Activated CD8-positive, alpha-beta T cell treated with anti-CD3 and anti-CD28 coated beads for 36 hours (primary cell): ENCODE measurements around the gene PCDH8. TPM values are rescaled to one million over a fixed set of nuclear protein-coding genes. Genes with fewer than 3 reads are reported as not detected.

ENCODE experiments used
- ATAC-seq: fragments of 200-7000 bp; cut with Tn5 transposase; one replicate; pipeline ENCODE4 v1.10.0; 2021; ENCODE audit warnings: mild to moderate bottlenecking, moderate library complexity
- CTCF ChIA-PET: fragments of 350-600 bp; sonication (Branson Sonifier 250); formaldehyde crosslinking; loops from one replicate; lab custom pipeline; 2021; ENCODE audit warnings: antibody characterized with exemption; lab: Charles Lee
- POLR2A ChIA-PET: fragments of 350-600 bp; sonication (Branson Sonifier 250); formaldehyde crosslinking; loops from one replicate; lab custom pipeline; 2021; ENCODE audit warnings: antibody characterized with exemption; lab: Charles Lee
- DNase-seq: peaks from one replicate; pipeline ENCODE4 v3.0.0-alpha.2; 2020
- H3K27ac Mint-ChIP-seq: one replicate; pipeline ENCODE4 v1.8.0; 2021; ENCODE audit warnings: mild to moderate bottlenecking, mixed read lengths
- H3K27me3 Mint-ChIP-seq: one replicate; pipeline ENCODE4 v1.8.0; 2021; ENCODE audit warnings: mixed read lengths
- H3K36me3 Mint-ChIP-seq: one replicate; pipeline ENCODE4 v1.8.0; 2021; ENCODE audit warnings: low read depth, mixed read lengths
- H3K4me1 Mint-ChIP-seq: one replicate; pipeline ENCODE4 v1.8.0; 2021; ENCODE audit warnings: low read depth, mixed read lengths
- H3K4me3 Mint-ChIP-seq: one replicate; pipeline ENCODE4 v1.8.0; 2021; ENCODE audit warnings: mild to moderate bottlenecking, moderate library complexity, mixed read lengths
- H3K9me3 Mint-ChIP-seq: one replicate; pipeline ENCODE4 v1.8.0; 2021; ENCODE audit warnings: mixed read lengths
- intact Hi-C: fragments of 100-400 bp; cut with micrococcal nuclease; formaldehyde crosslinking; loops from one replicate; pipeline ENCODE4 v1.10.0; 2022
- total RNA-seq, 2 experiments: library from RNA; stranded (reverse); gene quantifications; one replicate each; pipeline ENCODE4 v1.2.3, GENCODE V29; 2021
- TF ChIP-seq, protein P1 (sequence below): fragments of 200-600 bp; IDR thresholded peaks from one replicate; pipeline ENCODE4 v1.8.0; 2022; ENCODE audit warnings: antibody characterized with exemption, mild to moderate bottlenecking

The PCDH8 gene
- total RNA-seq, 2 experiments from 2014 or later = not detected

- no peak overlapping the region for H3K27ac Mint-ChIP-seq
- intact Hi-C loops = no loop called here
- no peak overlapping the region for H3K4me3 Mint-ChIP-seq
- ChIA-PET POLR2A (no interaction called here), CTCF (no interaction called here)
- no peaks in the 10 kb centered on the region for H3K4me1 Mint-ChIP-seq
- H3K27me3 Mint-ChIP-seq = peaks cover 24% of the 10 kb centered on the region
- ATAC-seq = no peak
- H3K9me3 Mint-ChIP-seq = no peaks in the 10 kb centered on the region
- TF ChIP-seq, protein P1, sequence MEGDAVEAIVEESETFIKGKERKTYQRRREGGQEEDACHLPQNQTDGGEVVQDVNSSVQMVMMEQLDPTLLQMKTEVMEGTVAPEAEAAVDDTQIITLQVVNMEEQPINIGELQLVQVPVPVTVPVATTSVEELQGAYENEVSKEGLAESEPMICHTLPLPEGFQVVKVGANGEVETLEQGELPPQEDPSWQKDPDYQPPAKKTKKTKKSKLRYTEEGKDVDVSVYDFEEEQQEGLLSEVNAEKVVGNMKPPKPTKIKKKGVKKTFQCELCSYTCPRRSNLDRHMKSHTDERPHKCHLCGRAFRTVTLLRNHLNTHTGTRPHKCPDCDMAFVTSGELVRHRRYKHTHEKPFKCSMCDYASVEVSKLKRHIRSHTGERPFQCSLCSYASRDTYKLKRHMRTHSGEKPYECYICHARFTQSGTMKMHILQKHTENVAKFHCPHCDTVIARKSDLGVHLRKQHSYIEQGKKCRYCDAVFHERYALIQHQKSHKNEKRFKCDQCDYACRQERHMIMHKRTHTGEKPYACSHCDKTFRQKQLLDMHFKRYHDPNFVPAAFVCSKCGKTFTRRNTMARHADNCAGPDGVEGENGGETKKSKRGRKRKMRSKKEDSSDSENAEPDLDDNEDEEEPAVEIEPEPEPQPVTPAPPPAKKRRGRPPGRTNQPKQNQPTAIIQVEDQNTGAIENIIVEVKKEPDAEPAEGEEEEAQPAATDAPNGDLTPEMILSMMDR = no peak
- no peaks in the 10 kb centered on the region for H3K36me3 Mint-ChIP-seq
- DNase-seq = no peak
Measured at GRCh38 chr13:52837850-52838249, 10.6 kb downstream of the PCDH8 start.

GRCh38 chr13:52835071-52835839 is 13.2 kb downstream of the PCDH8 start:
- intact Hi-C loops = no loop called here
- TF ChIP-seq, protein P1 = no peak
- CTCF ChIA-PET = no interaction called here
- H3K27me3 Mint-ChIP-seq = peaks cover 22% of the 10 kb centered on the region
- H3K27ac Mint-ChIP-seq = no peak overlapping the region
- POLR2A ChIA-PET = no interaction called here
- ATAC-seq (no peak), DNase-seq (no peak)
- no peaks in the 10 kb centered on the region for H3K4me1 Mint-ChIP-seq
- H3K9me3 Mint-ChIP-seq = no peaks in the 10 kb centered on the region
- H3K4me3 Mint-ChIP-seq = no peak overlapping the region
- H3K36me3 Mint-ChIP-seq = no peaks in the 10 kb centered on the region

DNA sequence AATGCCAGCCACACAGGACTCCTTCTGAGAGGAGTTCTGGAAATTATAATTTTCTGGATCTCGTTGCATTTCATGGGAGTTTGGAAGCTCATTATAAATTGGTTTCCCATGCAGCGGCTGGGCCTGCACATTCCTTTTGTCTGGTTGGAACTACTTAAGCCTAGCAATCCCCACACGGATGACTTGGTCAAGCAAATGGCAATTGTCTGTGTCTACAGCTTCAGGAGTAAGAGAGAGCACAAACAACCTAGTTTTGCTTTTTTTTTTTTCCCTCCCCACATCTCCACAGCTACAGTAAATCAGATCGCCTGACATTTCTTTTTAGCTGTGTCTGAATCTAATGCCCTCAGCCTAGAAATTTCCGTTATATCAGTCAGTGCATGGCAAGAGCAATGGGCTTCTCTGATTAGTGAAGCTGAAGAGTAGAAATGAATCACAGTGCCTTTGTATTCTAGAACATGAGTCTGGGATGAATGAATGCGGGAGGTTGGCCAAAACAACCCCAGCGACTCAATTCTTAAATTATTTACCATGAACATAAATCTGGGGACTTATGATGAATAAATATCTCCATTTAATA is 15.1 kb downstream of the PCDH8 start:
- Mint-ChIP-seq H3K27ac (no peak overlapping the region), H3K9me3 (no peaks in the 10 kb centered on the region), H3K4me1 (no peaks in the 10 kb centered on the region), H3K27me3 (peaks cover 10% of the 10 kb centered on the region), H3K4me3 (no peak overlapping the region), H3K36me3 (no peaks in the 10 kb centered on the region)
- intact Hi-C loops = no loop called here
- ChIA-PET POLR2A (no interaction called here), CTCF (no interaction called here)
- no peak for ATAC-seq
- no peak for DNase-seq
- TF ChIP-seq, protein P1 = no peak

GRCh38 chr13:52832313-52832712 is 16.1 kb downstream of the PCDH8 start:
- Mint-ChIP-seq H3K27me3 (peaks cover 13% of the 10 kb centered on the region), H3K27ac (no peak overlapping the region), H3K4me1 (no peaks in the 10 kb centered on the region), H3K4me3 (no peak overlapping the region), H3K9me3 (no peaks in the 10 kb centered on the region), H3K36me3 (no peaks in the 10 kb centered on the region)
- POLR2A ChIA-PET = no interaction called here
- ATAC-seq (no peak), DNase-seq (no peak)
- intact Hi-C loops = no loop called here
- CTCF ChIA-PET = no interaction called here
- TF ChIP-seq, protein P1 = no peak

GRCh38 chr13:52830946-52831345 is 17.5 kb downstream of the PCDH8 start:
- DNase-seq = no peak
- H3K4me3 Mint-ChIP-seq = no peak overlapping the region
- H3K36me3 Mint-ChIP-seq = no peaks in the 10 kb centered on the region
- ATAC-seq = no peak
- no peaks in the 10 kb centered on the region for H3K9me3 Mint-ChIP-seq
- peaks cover 17% of the 10 kb centered on the region for H3K27me3 Mint-ChIP-seq
- intact Hi-C loops = no loop called here
- ChIA-PET CTCF (interaction anchor here (1.0 kb wide), 1 partner anchor 137 kb away, joined by 3 read pairs; no protein-coding TSS in a partner anchor), POLR2A (no interaction called here)
- TF ChIP-seq, protein P1 = no peak
- no peaks in the 10 kb centered on the region for H3K4me1 Mint-ChIP-seq
- H3K27ac Mint-ChIP-seq = no peak overlapping the region
